Measurements from ENCODE around the gene RDH8.

- TF ChIP-seq CTCF (IDR thresholded peaks at IDR 0.05 in 2 of 3, conservative IDR thresholded peaks at IDR 0.05 in 1 of 3; ENCODE audit: control insufficient read depth in 2 of 3, extremely low read depth in 1 of 3, insufficient read depth in 1 of 3, low read depth in 3 of 3, low read length in 3 of 3), result no peak
- TF ChIP-seq EGR1 (IDR thresholded peaks at IDR 0.05; ENCODE audit: borderline replicate concordance in 1 of 2, low read depth in 2 of 2, low read length in 2 of 2), result no peak
- TF ChIP-seq ETV6 (conservative IDR thresholded peaks at IDR 0.05 in 1 of 2, IDR thresholded peaks at IDR 0.05 in 1 of 2; ENCODE audit: borderline replicate concordance in 1 of 2, low read depth in 1 of 2), result no peak
- no peak for TF ChIP-seq REST (IDR thresholded peaks at IDR 0.05; ENCODE audit: low read depth, low read length)
- no peak for TF ChIP-seq NFYA (IDR thresholded peaks at IDR 0.05; ENCODE audit: borderline replicate concordance, low read depth, low read length)
- no peak for TF ChIP-seq ATF2 (IDR thresholded peaks at IDR 0.05; ENCODE audit: low read length)
- no peak for TF ChIP-seq ZSCAN29 (IDR thresholded peaks at IDR 0.05)
- no peak for TF ChIP-seq ATF3 (IDR thresholded peaks at IDR 0.05; ENCODE audit: borderline replicate concordance, extremely low read depth, low read depth, low read length)
- no peak for TF ChIP-seq BHLHE40 (IDR thresholded peaks at IDR 0.05; ENCODE audit: borderline replicate concordance in 1 of 2, low read depth in 2 of 2, low read length in 1 of 2)
- no peak for TF ChIP-seq BCL3 (IDR thresholded peaks at IDR 0.05; ENCODE audit: borderline replicate concordance, insufficient read depth, low read depth, low read length, poor library complexity, severe bottlenecking)
- TF ChIP-seq RAD21 (IDR thresholded peaks at IDR 0.05; ENCODE audit: insufficient read depth, low read depth, low read length), result no peak
- TF ChIP-seq CHD2 (IDR thresholded peaks at IDR 0.05; ENCODE audit: borderline replicate concordance, low read depth, low read length), result no peak
Observed at GRCh38 chr19:10021446-10021845, 8.2 kb downstream of the RDH8 start.

All from GM12878 (cell line).